A172 (cell line): ENCODE measurements around the gene C4B. TPM values are rescaled to one million over a fixed set of nuclear protein-coding genes. Genes with fewer than 3 reads are reported as not detected.
"Not testable (repeated sequence)": the region's sequence is repeated elsewhere in the genome, so short reads cannot be mapped to it uniquely, and the experiment has no call there.

Experiments used
- DNase-seq: peaks from one replicate; pipeline ENCODE4 v3.0.0-alpha.2; 2015; ENCODE audit warnings: low spot score
- total RNA-seq: library from RNA; depleted of rRNA; stranded (reverse); fragments of >200 nt; shearing (Covaris generic); gene quantifications from 2 replicates; pipeline ENCODE4 v1.2.3, GENCODE V29; 2014; rRNA removed

The C4B gene
- total RNA-seq = 0.62 and 2.5 TPM in 2 replicates

- DNase-seq = not testable (repeated sequence)
Observed at GRCh38 chr6:32014547-32014946, at the start of gene C4B. C4B (plus strand) TSS chr6:32014795; CDS start chr6:32014846, 51 bp downstream.

GRCh38 chr6:31965700-31966099, 48.9 kb upstream of the C4B start:
- no peak for DNase-seq

GRCh38 chr6:31966506-31966905, 48.1 kb upstream of the C4B start:
- DNase-seq = no peak

- DNase-seq = no peak
Observed at GRCh38 chr6:31966997-31967925, 47.3 kb upstream of the C4B start.

GRCh38 chr6:31967926-31968320, 46.7 kb upstream of the C4B start:
- DNase-seq = no peak

- DNase-seq = no peak
Observed at GRCh38 chr6:31968326-31968725, 46.3 kb upstream of the C4B start.

GRCh38 chr6:31968791-31969711, 45.5 kb upstream of the C4B start:
- DNase-seq = no peak

- DNase-seq = peak; percentile 42
Observed at GRCh38 chr6:31969712-31970603, 44.6 kb upstream of the C4B start.

- no peak for DNase-seq
Observed at GRCh38 chr6:31970604-31971271, 43.9 kb upstream of the C4B start.

- no peak for DNase-seq
Observed at GRCh38 chr6:31971279-31971992, 43.2 kb upstream of the C4B start.

- DNase-seq = peak; percentile 96
Observed at GRCh38 chr6:31971993-31972708, 42.4 kb upstream of the C4B start, which contains the start of gene DXO. DXO (minus strand) TSS chr6:31972138; CDS start chr6:31971675, 463 bp downstream.

GRCh38 chr6:31972709-31973350, 41.8 kb upstream of the C4B start:
- peak; percentile 60 for DNase-seq

GRCh38 chr6:31976065-31976464, 38.5 kb upstream of the C4B start:
- DNase-seq = not testable (repeated sequence)

GRCh38 chr6:31977816-31978431, 36.7 kb upstream of the C4B start:
- no peak for DNase-seq

GRCh38 chr6:31978831-31979230, 35.8 kb upstream of the C4B start:
- no peak for DNase-seq

- no peak for DNase-seq
Observed at GRCh38 chr6:31979238-31979898, 35.2 kb upstream of the C4B start.

- DNase-seq = not testable (repeated sequence)
Observed at GRCh38 chr6:31980195-31980876, 34.3 kb upstream of the C4B start.
